HG03378 (cell line): Measurements from ENCODE around the gene EIF5A.
A peak's percentile ranks its signal among the peaks of the same experiment; 100 is the strongest.
"Not testable (repeated sequence)": the region's sequence is repeated elsewhere in the genome, so short reads cannot be mapped to it uniquely, and the experiment has no call there.

Experiments used
- ATAC-seq: cut with Tn5 transposase; IDR thresholded peaks from one replicate; pipeline ENCODE4 v1.9.1; 2021; ENCODE audit warnings: mild to moderate bottlenecking, moderate library complexity; ENCODE audit not compliant: unreplicated experiment

The EIF5A gene

DNA sequence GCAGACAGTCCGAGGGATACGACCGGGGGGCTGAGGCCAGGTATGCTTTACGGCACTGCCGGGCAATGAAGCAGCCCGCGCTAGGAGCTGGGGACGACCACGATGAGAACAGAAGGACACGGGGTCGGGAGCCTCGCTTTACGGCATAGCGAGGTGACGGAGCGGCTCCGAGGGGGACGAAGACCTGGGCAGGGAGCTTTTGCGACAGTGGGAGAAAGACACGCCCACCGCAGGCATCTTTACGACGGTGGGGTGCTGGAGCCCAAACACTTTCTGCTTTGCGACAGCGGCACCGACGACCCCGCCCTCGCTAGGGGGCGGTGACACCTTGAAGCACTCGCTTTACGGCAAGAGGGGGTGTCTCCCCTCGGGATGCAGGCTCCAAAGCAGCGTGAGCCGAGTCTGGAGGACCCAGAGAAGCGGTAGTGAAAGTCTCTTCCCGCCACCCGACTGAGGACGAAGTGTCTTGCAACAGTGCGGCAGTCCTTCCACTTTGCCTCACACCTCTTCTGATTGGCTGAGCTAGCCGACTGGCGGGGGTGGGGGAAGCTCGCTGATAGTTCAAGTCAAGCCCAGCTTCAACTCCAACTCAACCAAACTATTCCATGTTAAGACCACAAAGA is 22.1 kb downstream of the EIF5A start:
- peak; percentile 54 for ATAC-seq

- ATAC-seq = peak; percentile 27
Measured at GRCh38 chr17:7329997-7330637, 22.7 kb downstream of the EIF5A start.

GRCh38 chr17:7330638-7331015 is 23.2 kb downstream of the EIF5A start:
- ATAC-seq = no peak

- no peak for ATAC-seq
Measured at GRCh38 chr17:7332111-7332510, 24.7 kb downstream of the EIF5A start.

GRCh38 chr17:7332600-7333069 is 25.2 kb downstream of the EIF5A start:
- not testable (repeated sequence) for ATAC-seq

- no peak for ATAC-seq
Measured at GRCh38 chr17:7334938-7335538, 27.6 kb downstream of the EIF5A start.

DNA sequence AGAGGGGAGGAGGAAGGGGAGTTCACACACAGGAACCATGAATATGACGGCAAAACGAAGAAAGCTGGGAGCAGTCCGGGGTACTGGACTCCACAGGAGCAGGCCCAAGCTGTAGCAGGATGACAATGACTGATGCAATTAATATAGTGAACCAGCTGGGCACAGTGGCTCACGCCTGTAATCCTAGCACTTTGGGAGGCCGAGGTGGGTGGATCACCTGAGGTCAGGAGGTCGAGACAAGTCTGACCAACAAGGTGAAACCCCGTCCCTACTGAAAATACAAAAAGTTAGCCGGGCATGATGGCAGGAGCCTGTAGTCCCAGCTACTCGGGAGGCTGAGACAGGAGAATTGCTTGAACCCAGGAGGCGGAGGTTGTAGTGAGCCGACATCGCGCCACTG is 28.3 kb downstream of the EIF5A start:
- ATAC-seq = not testable (repeated sequence)

DNA sequence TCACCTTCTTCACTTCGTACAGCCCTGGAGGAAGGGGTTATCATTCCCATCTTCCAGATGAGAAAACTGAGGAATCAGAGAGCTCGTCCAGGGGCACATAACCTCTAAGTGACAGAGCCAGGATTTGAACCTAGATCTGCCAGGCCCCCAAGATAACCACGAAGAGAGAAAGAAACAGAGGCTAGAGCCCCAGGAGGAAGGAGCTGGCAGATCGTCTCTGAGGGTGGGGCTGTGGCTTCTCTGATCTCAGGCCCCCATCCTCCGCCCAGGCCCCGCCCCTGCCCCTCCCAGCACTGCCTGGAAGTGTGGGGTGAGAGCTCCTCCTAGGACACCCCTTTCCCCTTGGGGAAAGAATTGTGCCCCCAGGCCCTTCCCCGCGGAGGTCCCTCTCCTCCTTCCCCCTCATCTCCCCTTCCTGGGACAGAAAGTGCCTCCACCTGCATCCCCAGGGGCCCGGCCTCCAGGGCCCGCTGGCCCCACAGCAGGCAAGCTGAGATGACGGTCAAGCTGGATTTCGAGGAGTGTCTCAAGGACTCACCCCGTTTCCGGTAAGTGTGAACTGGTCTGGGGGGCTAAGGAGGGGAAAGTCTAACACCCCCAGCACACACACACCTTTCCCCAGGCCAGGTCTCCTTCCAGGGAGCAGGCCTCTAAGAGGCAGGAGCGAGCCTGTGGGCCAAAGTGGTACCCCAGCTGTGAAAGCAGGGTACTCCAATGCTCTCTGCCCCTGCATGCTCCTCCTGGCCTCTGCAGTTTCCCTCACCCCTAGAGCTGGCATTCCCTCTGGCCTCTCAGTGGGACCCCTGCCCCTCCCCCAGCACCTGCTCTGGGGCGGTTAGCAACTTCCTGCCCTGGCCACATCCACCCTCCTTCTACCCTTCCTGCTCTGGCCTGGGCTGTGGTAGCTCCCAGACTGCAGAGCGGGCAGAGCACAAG is 29.1 kb downstream of the EIF5A start, which contains the start of gene ACAP1:
Gene ACAP1 (plus strand): TSS at position 290 of the 936 bp plus-strand sequence. CDS start 206 bp downstream, at position 496.
- ATAC-seq = no peak

DNA sequence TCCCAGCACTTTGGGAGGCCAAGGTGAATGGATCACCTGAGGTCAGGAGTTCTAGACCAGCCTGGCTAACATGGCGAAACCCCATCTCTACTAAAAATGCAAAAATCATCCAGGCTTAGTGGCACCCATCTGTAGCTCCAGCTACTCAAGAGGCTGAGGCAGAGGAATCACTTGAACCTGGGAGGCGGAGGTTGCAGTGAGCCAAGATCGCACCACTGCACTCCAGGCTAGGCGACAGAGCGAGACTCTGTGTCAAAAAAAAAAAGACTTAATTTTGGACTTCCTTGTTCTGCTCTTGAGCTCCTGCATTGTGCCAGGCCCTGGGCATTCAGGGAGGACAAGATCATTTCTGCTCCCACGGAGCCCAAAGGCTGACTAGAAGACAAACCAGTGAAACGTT is 30.2 kb downstream of the EIF5A start:
- not testable (repeated sequence) for ATAC-seq

DNA sequence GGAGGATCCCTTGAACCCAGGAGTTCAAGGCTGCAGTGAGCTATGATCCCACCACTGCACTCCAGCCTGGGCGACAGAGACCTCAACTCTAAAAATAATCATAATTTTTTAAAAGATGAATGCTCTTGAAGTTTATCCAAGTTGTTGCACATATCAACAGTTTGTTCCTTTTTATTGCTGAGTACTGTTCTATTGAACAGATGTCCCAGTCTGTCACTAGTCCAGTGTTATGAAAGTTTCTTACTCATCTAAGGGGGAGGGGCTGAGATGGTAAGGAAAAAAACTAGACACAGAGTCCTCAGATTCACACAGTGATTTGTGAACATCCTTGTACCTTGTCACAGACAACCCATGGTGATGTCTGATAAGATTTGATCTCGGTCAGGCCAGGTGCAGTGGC is 32.8 kb downstream of the EIF5A start:
- no peak for ATAC-seq

- ATAC-seq = no peak
Measured at GRCh38 chr17:7341842-7342241, 34.4 kb downstream of the EIF5A start.

- ATAC-seq = no peak
Measured at GRCh38 chr17:7343250-7343649, 35.8 kb downstream of the EIF5A start.

DNA sequence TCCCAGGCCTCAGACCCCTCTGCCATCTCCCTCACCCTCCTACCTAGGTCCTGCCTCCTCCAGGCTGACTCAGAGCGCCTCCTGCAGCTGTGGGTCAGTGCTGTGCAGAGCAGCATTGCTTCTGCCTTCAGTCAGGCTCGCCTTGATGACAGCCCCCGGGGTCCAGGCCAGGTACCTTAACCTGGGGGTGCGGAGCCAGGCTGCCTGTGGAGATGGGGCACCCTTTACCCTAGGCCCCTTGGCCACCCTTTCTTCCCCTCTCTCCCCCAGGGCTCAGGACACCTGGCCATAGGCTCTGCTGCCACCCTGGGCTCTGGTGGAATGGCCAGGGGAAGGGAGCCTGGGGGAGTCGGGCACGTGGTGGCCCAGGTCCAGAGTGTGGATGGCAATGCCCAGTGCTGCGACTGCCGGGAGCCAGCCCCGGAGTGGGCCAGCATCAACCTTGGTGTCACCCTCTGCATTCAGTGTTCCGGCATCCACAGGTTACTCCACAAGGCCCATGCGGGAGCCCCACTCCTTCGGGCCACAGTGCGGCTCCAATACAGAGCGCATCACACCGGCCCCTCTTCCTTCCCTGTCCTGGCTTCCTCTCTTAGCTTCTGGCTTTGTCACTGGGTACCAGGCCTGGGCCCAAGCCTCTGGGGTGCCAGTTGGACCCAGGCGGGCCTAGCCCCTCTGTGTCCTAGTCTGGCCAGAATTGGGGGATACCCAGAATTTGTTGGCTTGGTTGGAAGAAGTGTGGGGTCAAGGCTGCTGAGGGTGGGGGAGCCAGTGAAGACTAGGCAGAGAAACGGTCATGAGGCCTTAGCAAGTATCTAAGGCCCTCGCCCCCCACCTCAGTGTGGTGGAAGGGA is 39.6 kb downstream of the EIF5A start:
- ATAC-seq = no peak

GRCh38 chr17:7347630-7348477 is 40.4 kb downstream of the EIF5A start:
- no peak for ATAC-seq

GRCh38 chr17:7348478-7349242 is 41.2 kb downstream of the EIF5A start:
- ATAC-seq = no peak

DNA sequence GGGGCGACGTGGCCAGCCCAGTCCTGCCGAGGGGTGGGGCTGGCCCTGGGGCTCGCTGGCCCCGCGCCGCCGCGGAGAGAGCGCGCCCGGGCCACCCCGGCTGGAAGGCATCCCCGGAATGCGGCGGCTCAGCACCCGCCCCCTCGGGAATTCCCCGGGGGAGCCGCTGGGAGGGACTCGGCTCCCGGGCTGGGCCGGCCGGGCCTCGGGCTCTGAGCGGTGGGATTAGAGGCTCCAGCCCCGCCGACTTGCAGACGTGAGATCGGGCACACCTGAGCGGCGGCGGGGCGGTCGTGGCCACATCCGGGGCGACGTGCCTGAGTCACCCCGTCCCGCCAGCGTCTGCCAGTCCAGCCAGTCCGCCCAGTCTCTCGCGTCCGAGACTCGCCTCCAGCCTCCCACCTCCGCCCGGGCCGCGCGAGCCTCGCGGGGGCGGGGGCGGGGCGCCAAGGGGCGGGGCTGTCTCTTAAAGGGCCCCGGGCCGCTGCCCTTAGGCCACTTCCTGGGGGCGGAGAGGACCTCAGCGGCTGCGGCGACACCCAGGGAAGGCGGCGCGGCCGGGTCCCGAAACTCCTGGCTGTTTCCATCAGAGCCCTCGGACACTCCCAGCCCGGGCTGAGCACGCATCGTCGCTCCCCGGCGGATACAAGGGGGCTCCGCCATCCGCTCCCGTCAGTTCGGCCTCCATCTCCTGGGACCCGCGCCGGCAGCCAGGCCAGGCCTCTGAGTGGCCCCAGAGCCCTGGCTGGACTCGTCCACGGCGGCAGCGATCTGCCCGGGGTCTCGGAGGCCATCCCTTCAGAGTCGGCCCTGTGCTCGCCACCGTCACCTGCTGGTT is 44.5 kb downstream of the EIF5A start, which contains the start of gene KCTD11:
Gene KCTD11 (plus strand): TSS at position 498 of the 838 bp plus-strand sequence.
- peak; percentile 39 for ATAC-seq

GRCh38 chr17:7352503-7352889 is 45.1 kb downstream of the EIF5A start:
- no peak for ATAC-seq
